ENCODE data around the gene BET1L.
A peak's percentile ranks its signal among the peaks of the same experiment; 100 is the strongest.

The BET1L gene

GRCh38 chr11:212150-213100 is 5.2 kb upstream of the BET1L start:
- Histone ChIP-seq H3K27ac (no peak overlapping the region), H3K4me3 (no peak overlapping the region)

GRCh38 chr11:211741-212140 is 4.5 kb upstream of the BET1L start:
- Histone ChIP-seq H3K4me3 (no peak overlapping the region), H3K27ac (no peak overlapping the region)

GRCh38 chr11:211295-211694 is 4.1 kb upstream of the BET1L start:
- H3K27ac ChIP-seq: peak overlapping the region in 1 of 21 experiments; percentile 98
- no peak overlapping the region for H3K4me3 ChIP-seq

GRCh38 chr11:210803-211180 is 3.6 kb upstream of the BET1L start:
- H3K27ac ChIP-seq: peak overlapping the region in 3 of 21 experiments; percentile 98
- no peak overlapping the region for H3K4me3 ChIP-seq

GRCh38 chr11:210122-210802 is 3.1 kb upstream of the BET1L start:
- Histone ChIP-seq H3K4me3 (peak overlapping the region in 2 of 7 experiments; percentile 87 to 99), H3K27ac (peak overlapping the region in 13 of 21 experiments; percentile 23 to 98 (median 97))

GRCh38 chr11:209275-210121 is 2.3 kb upstream of the BET1L start:
- Histone ChIP-seq H3K27ac (peak overlapping the region; percentile 87 to 99 (median 97)), H3K4me3 (peak overlapping the region; percentile 66 to 99 (median 94))

- peak overlapping the region; percentile 87 to 99 (median 97) for H3K27ac ChIP-seq
- H3K4me3 ChIP-seq: peak overlapping the region; percentile 66 to 99 (median 94)
These were observed 1.7 kb upstream of the BET1L start for GRCh38 chr11:208917-209260.

- peak overlapping the region; percentile 66 to 99 (median 94) for H3K4me3 ChIP-seq
These were observed 1.1 kb upstream of the BET1L start for GRCh38 chr11:208181-208916.

GRCh38 chr11:207863-208180 is 623 bp upstream of the BET1L start:
- Histone ChIP-seq H3K27ac (peak overlapping the region; percentile 87 to 99 (median 97)), H3K4me3 (peak overlapping the region; percentile 66 to 99 (median 94))

More at GRCh38 chr11:208181-208916, 1.1 kb upstream of the BET1L start:
- peak overlapping the region; percentile 87 to 99 (median 97) for H3K27ac ChIP-seq

- Histone ChIP-seq H3K27ac (peak overlapping the region; percentile 87 to 99 (median 97)), H3K4me3 (peak overlapping the region; percentile 66 to 99 (median 94))
These were observed 532 bp downstream of the BET1L start for GRCh38 chr11:206526-207207.

GRCh38 chr11:206002-206384 is 1.2 kb downstream of the BET1L start:
- Histone ChIP-seq H3K4me3 (peak overlapping the region; percentile 66 to 99 (median 94)), H3K27ac (peak overlapping the region in 11 of 21 experiments; percentile 93 to 99 (median 97))

GRCh38 chr11:205221-206001 is 1.8 kb downstream of the BET1L start:
- Histone ChIP-seq H3K27ac (peak overlapping the region in 2 of 21 experiments; percentile 98 to 99), H3K4me3 (peak overlapping the region in 3 of 7 experiments; percentile 5 to 97 (median 94))

GRCh38 chr11:204587-205109 is 2.6 kb downstream of the BET1L start:
- H3K27ac ChIP-seq: no peak overlapping the region
- H3K4me3 ChIP-seq: no peak overlapping the region

- H3K27ac ChIP-seq: peak overlapping the region in 2 of 21 experiments; percentile 12 to 26
- no peak overlapping the region for H3K4me3 ChIP-seq
These were observed 3.1 kb downstream of the BET1L start for GRCh38 chr11:203945-204586.

- H3K27ac ChIP-seq: peak overlapping the region in 3 of 21 experiments; percentile 12 to 26 (median 14)
These were observed 3.9 kb downstream of the BET1L start for GRCh38 chr11:203056-203944.

GRCh38 chr11:202490-202889 is 4.7 kb downstream of the BET1L start:
- peak overlapping the region in 1 of 21 experiments; percentile 14 for H3K27ac ChIP-seq
- no peak overlapping the region for H3K4me3 ChIP-seq

More at GRCh38 chr11:203056-203944, 3.9 kb downstream of the BET1L start:
- no peak overlapping the region for H3K4me3 ChIP-seq
